HepG2 (cell line): ENCODE measurements around the gene TACC2. TPM values are rescaled to one million over a fixed set of nuclear protein-coding genes. Genes with fewer than 3 reads are reported as not detected.

Experiments
- ATAC-seq: fragments of 200-7000 bp; cut with Tn5 transposase; 3 replicates; pipeline ENCODE4 v1.9.1; 2020; ENCODE audit warnings: mild to moderate bottlenecking, moderate library complexity
- BruUV-seq: library from RNA; stranded (reverse); fragments of 400-500 nt; replicated peaks from 2 replicates; lab custom pipeline; 2021; lab: Mats Ljungman, UMichigan
- CTCF ChIA-PET: fragments of 300-600 bp; formaldehyde crosslinking; extraction: SDS; loops from one replicate; lab custom pipeline; 2021; ENCODE audit warnings: low total read pairs, inconsistent platforms, low intra/inter-chr PET ratio; lab: Yijun Ruan, JAX
- POLR2A ChIA-PET: fragments of 350-600 bp; sonication (Branson Sonifier 250); formaldehyde crosslinking; loops from one replicate; lab custom pipeline; 2020; ENCODE audit warnings: antibody characterized with exemption, inconsistent platforms; lab: Yijun Ruan, JAX
- DNase-seq: peaks from one replicate; pipeline ENCODE4 v3.0.0-alpha.2; 2015; ENCODE audit warnings: low spot score
- FAIRE-seq: peaks from 3 replicates; lab custom pipeline; 2011; peaks lifted over from hg19 to GRCh38; lab: Jason Lieb, UNC
- H2AFZ ChIP-seq: one replicate; pipeline ENCODE4 v1.6.1; 2011; ENCODE audit warnings: low read length, inconsistent platforms
- H3K27ac ChIP-seq: fragments of 300-600 bp; 3 replicates; pipeline ENCODE4 v1.8.0; 2011; ENCODE audit warnings: mixed run types, mild to moderate bottlenecking, mixed read lengths, low read length, inconsistent platforms; ENCODE audit not compliant: insufficient read depth; ENCODE audit errors: extremely low read length
- H3K27me3 ChIP-seq, 2 experiments: fragments of 200-600 bp in 1 of 2; 2 replicates in 1 of 2; 3 replicates in 1 of 2; pipeline versions ENCODE4 v1.6.0 to v1.8.0; 2011; ENCODE audit warnings: low read length in 2 of 2, mild to moderate bottlenecking in 2 of 2, moderate library complexity in 2 of 2, inconsistent platforms in 1 of 2; ENCODE audit not compliant: insufficient read depth in 2 of 2, control insufficient read depth in 1 of 2
- H3K36me3 ChIP-seq, 2 experiments: fragments of 200-600 bp in 1 of 2; replicated peaks in 1 of 2; 2 replicates in 1 of 2; 3 replicates in 1 of 2; pipeline versions ENCODE4 v1.5.1 to v1.8.0; 2011; ENCODE audit warnings: low read length in 2 of 2, inconsistent platforms in 1 of 2; ENCODE audit not compliant: insufficient read depth in 2 of 2, control insufficient read depth in 1 of 2
- H3K4me1 ChIP-seq: 2 replicates; pipeline ENCODE4 v1.5.1; 2012; ENCODE audit warnings: low read length, inconsistent platforms; ENCODE audit not compliant: insufficient read depth
- H3K4me2 ChIP-seq: 2 replicates; pipeline ENCODE4 v1.6.0; 2011; ENCODE audit warnings: low read depth, low read length, inconsistent platforms
- H3K4me3 ChIP-seq, 3 experiments: fragments of 200-600 bp in 1 of 3; sonication (generic), shearing (Covaris generic) in 1 of 3; replicated peaks in 1 of 3; 2 replicates each; pipeline ENCODE4 v1.5.1; 2011 to 2016; ENCODE audit warnings: low read length in 3 of 3, inconsistent platforms in 2 of 3, low read depth in 2 of 3, mild to moderate bottlenecking in 2 of 3, control low read depth in 1 of 3, mixed read lengths in 1 of 3; ENCODE audit not compliant: insufficient read depth in 1 of 3
- H3K79me2 ChIP-seq: one replicate; pipeline ENCODE4 v1.6.1; 2011; ENCODE audit warnings: low read length, inconsistent platforms; ENCODE audit not compliant: insufficient read depth
- H3K9ac ChIP-seq: 2 replicates; pipeline ENCODE4 v1.6.0; 2011; ENCODE audit warnings: mild to moderate bottlenecking, low read depth, low read length, inconsistent platforms; ENCODE audit not compliant: insufficient read depth
- H3K9me3 ChIP-seq: 2 replicates; pipeline ENCODE4 v1.5.1; 2012; ENCODE audit warnings: mild to moderate bottlenecking, low read length
- H4K20me1 ChIP-seq: 2 replicates; pipeline ENCODE4 v1.6.0; 2011; ENCODE audit warnings: inconsistent platforms, mild to moderate bottlenecking, low read length, moderate library complexity; ENCODE audit not compliant: insufficient read depth
- ETV5 ChIP-seq: IDR thresholded peaks from 2 replicates; pipeline ENCODE4 v1.6.1; 2018; ENCODE audit warnings: missing biosample characterization, missing genetic modification reagents, inconsistent platforms, borderline replicate concordance
- MIXL1 ChIP-seq: IDR thresholded peaks from 2 replicates; pipeline ENCODE4 v1.6.1; 2016
- MYPOP ChIP-seq: sonication (generic); formaldehyde crosslinking; IDR thresholded peaks from 2 replicates; pipeline ENCODE4 v1.8.1; 2023; ENCODE audit warnings: mild to moderate bottlenecking, moderate library complexity, missing genetic modification reagents
- SALL1 ChIP-seq: sonication (generic); formaldehyde crosslinking; IDR thresholded peaks from 2 replicates; pipeline ENCODE4 v1.8.0; 2022; ENCODE audit warnings: mild to moderate bottlenecking, missing genetic modification reagents
- ZNF354B ChIP-seq: sonication (generic); formaldehyde crosslinking; IDR thresholded peaks from 2 replicates; pipeline ENCODE4 v1.8.0; 2022; ENCODE audit warnings: mild to moderate bottlenecking, missing genetic modification reagents
- ZSCAN22 ChIP-seq: sonication (generic); formaldehyde crosslinking; IDR thresholded peaks from 2 replicates; pipeline ENCODE4 v1.4.0; 2020; ENCODE audit warnings: mild to moderate bottlenecking, missing genetic modification reagents
- WGBS: methylation state at CpG from one replicate; pipeline ENCODE4 v1.1.6; 2017; ENCODE audit warnings: low lambda C conversion rate; 5-methylcytosine and 5-hydroxymethylcytosine counted together
- in situ Hi-C: cut with HindIII; loops from 2 replicates; pipeline ENCODE4 v1.10.0; 2017; ENCODE audit warnings: low pct_unique_long_range_greater_than_20kb; ENCODE audit not compliant: extremely low pct_ligation_motif_present
- intact Hi-C: fragments of 100-400 bp; cut with micrococcal nuclease; formaldehyde crosslinking; loops from one replicate; pipeline ENCODE4 v1.10.0; 2022; ENCODE audit not compliant: unreplicated experiment
- polyA plus RNA-seq, 8 experiments: library from polyadenylated mRNA; depleted of rRNA in 3 of 8; stranded (reverse) in 7 of 8; unstranded in 1 of 8; fragments of >200 nt; fragmentation: Illumina TruSeq in 4 of 8; extraction: Trizol in 4 of 8; gene quantifications; 2 replicates each; pipeline versions ENCODE4 v1.2.1 to v1.2.3, GENCODE V29; 2011 to 2016; ENCODE audit warnings: low read depth in 4 of 8, missing spikeins in 1 of 8, mixed read lengths in 1 of 8; ENCODE audit not compliant: insufficient read depth in 1 of 8
- total RNA-seq, 5 experiments: library from RNA; depleted of rRNA; stranded (reverse); fragments of >200 nt; fragmentation: Illumina TruSeq; extraction: Trizol; gene quantifications; 2 replicates each; pipeline ENCODE4 v1.2.3, GENCODE V29; 2016; ENCODE audit warnings: low read depth in 1 of 5
- TF ChIP-seq, protein P1 (sequence below), 2 experiments: sonication (generic) in 1 of 2; formaldehyde crosslinking in 1 of 2; IDR thresholded peaks; 2 replicates each; pipeline versions ENCODE4 v1.6.1 to v1.9.0; 2014 to 2022; ENCODE audit warnings: antibody characterized with exemption in 1 of 2, borderline replicate concordance in 1 of 2, inconsistent platforms in 1 of 2, low read depth in 1 of 2, missing genetic modification reagents in 1 of 2
- TF ChIP-seq, protein P2 (sequence below): sonication (generic); formaldehyde crosslinking; IDR thresholded peaks from 2 replicates; pipeline ENCODE4 v1.5.1; 2020; ENCODE audit warnings: mild to moderate bottlenecking, moderate library complexity, missing genetic modification reagents
- TF ChIP-seq, protein P3 (sequence below): sonication (generic); formaldehyde crosslinking; IDR thresholded peaks from 2 replicates; pipeline ENCODE4 v1.4.0; 2020; ENCODE audit warnings: missing genetic modification reagents, low read depth, mild to moderate bottlenecking, borderline replicate concordance
- TF ChIP-seq, protein P4 (sequence below): sonication (generic); formaldehyde crosslinking; IDR thresholded peaks from 2 replicates; pipeline ENCODE4 v1.4.0; 2020; ENCODE audit warnings: missing genetic modification reagents, borderline replicate concordance

The TACC2 gene
- total and polyA plus RNA-seq, 2 of the 13 experiments (the other 11 are each of a cell fraction or from before 2014, with no cell fraction given), result 11.8 to 16.0 TPM

GRCh38 chr10:122298598-122299301 is 309.8 kb downstream of the TACC2 start:
- no TSS peak for BruUV-seq
- Histone ChIP-seq H3K9ac (peak overlapping the region; percentile 59), H3K4me3 (peak overlapping the region; percentile 29 to 64 (median 31); a peak in 5 of 6 replicates), H3K36me3 (no peaks in the 10 kb centered on the region), H3K4me2 (peak overlapping the region; percentile 97), H4K20me1 (no peaks in the 10 kb centered on the region), H3K27ac (peak overlapping the region; percentile 32), H2AFZ (peak overlapping the region; percentile 85), H3K27me3 (peaks cover 0 to 26% of the 10 kb centered on the region in 2 experiments; a peak in 2 of 5 replicates), H3K9me3 (no peaks in the 10 kb centered on the region), H3K4me1 (peaks cover 69% of the 10 kb centered on the region), H3K79me2 (no peaks in the 10 kb centered on the region)
- ATAC-seq (peak; percentile 91), FAIRE-seq (peak; percentile 86), DNase-seq (peak; percentile 74)
- in situ Hi-C loops, result loop anchor here (5.0 to 10.0 kb wide), 3 partner anchors 44 to 406 kb away; no protein-coding TSS in a partner anchor
- POLR2A ChIA-PET, result interaction anchor here (0.6 to 2.1 kb wide), 10 partner anchors 11 to 267 kb away, joined by 3 to 49 read pairs (median 4); partner anchors contain the start of gene PLEKHA1
- CTCF ChIA-PET, result interaction anchor here (0.8 to 2.7 kb wide), 8 partner anchors 10 to 267 kb away, joined by 3 to 48 read pairs (median 3); no protein-coding TSS in a partner anchor
- 2% methylated on average over 11 of the region's 15 CpGs for WGBS
- intact Hi-C loops, result loop anchor here (1.0 to 5.0 kb wide), 5 partner anchors 44 to 269 kb away; partner anchors contain the start of gene PLEKHA1
- TF ChIP-seq, protein P1, sequence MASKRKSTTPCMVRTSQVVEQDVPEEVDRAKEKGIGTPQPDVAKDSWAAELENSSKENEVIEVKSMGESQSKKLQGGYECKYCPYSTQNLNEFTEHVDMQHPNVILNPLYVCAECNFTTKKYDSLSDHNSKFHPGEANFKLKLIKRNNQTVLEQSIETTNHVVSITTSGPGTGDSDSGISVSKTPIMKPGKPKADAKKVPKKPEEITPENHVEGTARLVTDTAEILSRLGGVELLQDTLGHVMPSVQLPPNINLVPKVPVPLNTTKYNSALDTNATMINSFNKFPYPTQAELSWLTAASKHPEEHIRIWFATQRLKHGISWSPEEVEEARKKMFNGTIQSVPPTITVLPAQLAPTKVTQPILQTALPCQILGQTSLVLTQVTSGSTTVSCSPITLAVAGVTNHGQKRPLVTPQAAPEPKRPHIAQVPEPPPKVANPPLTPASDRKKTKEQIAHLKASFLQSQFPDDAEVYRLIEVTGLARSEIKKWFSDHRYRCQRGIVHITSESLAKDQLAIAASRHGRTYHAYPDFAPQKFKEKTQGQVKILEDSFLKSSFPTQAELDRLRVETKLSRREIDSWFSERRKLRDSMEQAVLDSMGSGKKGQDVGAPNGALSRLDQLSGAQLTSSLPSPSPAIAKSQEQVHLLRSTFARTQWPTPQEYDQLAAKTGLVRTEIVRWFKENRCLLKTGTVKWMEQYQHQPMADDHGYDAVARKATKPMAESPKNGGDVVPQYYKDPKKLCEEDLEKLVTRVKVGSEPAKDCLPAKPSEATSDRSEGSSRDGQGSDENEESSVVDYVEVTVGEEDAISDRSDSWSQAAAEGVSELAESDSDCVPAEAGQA (IDR thresholded peaks at IDR 0.05; ENCODE audit: low read depth), result no peak
- TF ChIP-seq, protein P1 (CRISPR knock-in tag; IDR thresholded peaks at IDR 0.05; ENCODE audit: borderline replicate concordance), result 0 out of 2 replicates have a peak, but pooled peaks have one; percentile 45
- TF ChIP-seq, protein P2, sequence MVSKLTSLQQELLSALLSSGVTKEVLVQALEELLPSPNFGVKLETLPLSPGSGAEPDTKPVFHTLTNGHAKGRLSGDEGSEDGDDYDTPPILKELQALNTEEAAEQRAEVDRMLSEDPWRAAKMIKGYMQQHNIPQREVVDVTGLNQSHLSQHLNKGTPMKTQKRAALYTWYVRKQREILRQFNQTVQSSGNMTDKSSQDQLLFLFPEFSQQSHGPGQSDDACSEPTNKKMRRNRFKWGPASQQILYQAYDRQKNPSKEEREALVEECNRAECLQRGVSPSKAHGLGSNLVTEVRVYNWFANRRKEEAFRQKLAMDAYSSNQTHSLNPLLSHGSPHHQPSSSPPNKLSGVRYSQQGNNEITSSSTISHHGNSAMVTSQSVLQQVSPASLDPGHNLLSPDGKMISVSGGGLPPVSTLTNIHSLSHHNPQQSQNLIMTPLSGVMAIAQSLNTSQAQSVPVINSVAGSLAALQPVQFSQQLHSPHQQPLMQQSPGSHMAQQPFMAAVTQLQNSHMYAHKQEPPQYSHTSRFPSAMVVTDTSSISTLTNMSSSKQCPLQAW, result peak; percentile 65; the same call in 1 of the 2 replicates
- TF ChIP-seq ZSCAN22 (CRISPR knock-in tag), result peak; percentile 24
- no peak for TF ChIP-seq ZNF354B (CRISPR knock-in tag)
- peak; percentile 16; the same call in 1 of the 2 replicates for TF ChIP-seq ETV5 (CRISPR knock-in tag)
- TF ChIP-seq SALL1, result peak; percentile 30; the same call in 1 of the 2 replicates
- TF ChIP-seq, protein P3, sequence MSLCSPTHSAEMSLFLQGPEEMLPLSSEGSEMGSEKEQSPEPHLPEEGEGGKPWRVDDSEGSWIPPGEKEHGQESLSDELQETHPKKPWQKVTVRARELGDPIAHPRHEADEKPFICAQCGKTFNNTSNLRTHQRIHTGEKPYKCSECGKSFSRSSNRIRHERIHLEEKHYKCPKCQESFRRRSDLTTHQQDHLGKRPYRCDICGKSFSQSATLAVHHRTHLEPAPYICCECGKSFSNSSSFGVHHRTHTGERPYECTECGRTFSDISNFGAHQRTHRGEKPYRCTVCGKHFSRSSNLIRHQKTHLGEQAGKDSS (CRISPR knock-in tag), result peak; percentile 46; the same call in 1 of the 2 replicates
- TF ChIP-seq, protein P4, sequence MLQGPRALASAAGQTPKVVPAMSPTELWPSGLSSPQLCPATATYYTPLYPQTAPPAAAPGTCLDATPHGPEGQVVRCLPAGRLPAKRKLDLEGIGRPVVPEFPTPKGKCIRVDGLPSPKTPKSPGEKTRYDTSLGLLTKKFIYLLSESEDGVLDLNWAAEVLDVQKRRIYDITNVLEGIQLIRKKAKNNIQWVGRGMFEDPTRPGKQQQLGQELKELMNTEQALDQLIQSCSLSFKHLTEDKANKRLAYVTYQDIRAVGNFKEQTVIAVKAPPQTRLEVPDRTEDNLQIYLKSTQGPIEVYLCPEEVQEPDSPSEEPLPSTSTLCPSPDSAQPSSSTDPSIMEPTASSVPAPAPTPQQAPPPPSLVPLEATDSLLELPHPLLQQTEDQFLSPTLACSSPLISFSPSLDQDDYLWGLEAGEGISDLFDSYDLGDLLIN (CRISPR knock-in tag), result no peak
- TF ChIP-seq MYPOP (CRISPR knock-in tag), result peak; percentile 28; the same call in 1 of the 2 replicates
- peak; percentile 48; the same call in 1 of the 2 replicates for TF ChIP-seq MIXL1
